ENCODE data around the gene NIT1.

GRCh38 chr1:161159913-161160243 lies 42.0 kb downstream of the NIT1 start:
- TF ChIP-seq CTCF (IDR thresholded peaks at IDR 0.05) (no peak), POLR2A (IDR thresholded peaks at IDR 0.05) (no peak), EP300 (IDR thresholded peaks at IDR 0.05) (no peak)
